H1 (cell line): Measurements from ENCODE around the gene ANKRD31. TPM values are rescaled to one million over a fixed set of nuclear protein-coding genes. Genes with fewer than 3 reads are reported as not detected.

Experiments
- ASH2L ChIP-seq: fragments of 200-600, 300-600 bp; sonication (generic); IDR thresholded peaks from one replicate; pipeline ENCODE4 v1.7.1; 2017; ENCODE audit warnings: low read length
- CHD2 ChIP-seq: IDR thresholded peaks from 2 replicates; pipeline ENCODE4 v1.6.1; 2012; ENCODE audit warnings: low read length, improper control_type of control experiment
- CHD7 ChIP-seq: fragments of 300-600 bp; sonication (generic); IDR thresholded peaks from 2 replicates; pipeline ENCODE4 v1.7.1; 2012; ENCODE audit warnings: low read length, moderate library complexity, mild to moderate bottlenecking, inconsistent platforms; ENCODE audit not compliant: insufficient replicate concordance
- EGR1 ChIP-seq: IDR thresholded peaks from 2 replicates; pipeline ENCODE4 v1.6.1; 2011; ENCODE audit warnings: low read depth, low read length, borderline replicate concordance
- EZH2 ChIP-seq: fragments of 200-600 bp; sonication (generic); IDR thresholded peaks from 2 replicates; pipeline ENCODE4 v1.7.1; 2012; ENCODE audit warnings: low read depth, mild to moderate bottlenecking, moderate library complexity, low read length, inconsistent platforms; ENCODE audit not compliant: severe bottlenecking
- GABPA ChIP-seq: IDR thresholded peaks from 2 replicates; pipeline ENCODE4 v1.6.1; 2011; ENCODE audit warnings: mild to moderate bottlenecking, low read length, moderate library complexity, borderline replicate concordance; ENCODE audit not compliant: insufficient read depth
- HDAC2 ChIP-seq, 2 experiments: fragments of 300-600 bp in 1 of 2; sonication (generic) in 1 of 2; IDR thresholded peaks; 2 replicates each; pipeline ENCODE4 v1.6.1; 2011 to 2012; ENCODE audit warnings: low read depth in 2 of 2, low read length in 2 of 2, mild to moderate bottlenecking in 2 of 2, moderate library complexity in 2 of 2, borderline replicate concordance in 1 of 2, inconsistent platforms in 1 of 2
- HDAC6 ChIP-seq: IDR thresholded peaks from one replicate; pipeline ENCODE4 v1.7.1; 2012; ENCODE audit warnings: low read depth, mild to moderate bottlenecking, inconsistent platforms, low read length, moderate library complexity
- KDM1A ChIP-seq: fragments of 200-600, 300-600 bp; sonication (generic); IDR thresholded peaks from 2 replicates; pipeline ENCODE4 v1.7.1; 2016; ENCODE audit warnings: mild to moderate bottlenecking, low read length, borderline replicate concordance
- polyA plus RNA-seq, 7 experiments: library from polyadenylated mRNA; depleted of rRNA in 3 of 7; stranded (reverse) in 5 of 7; unstranded in 2 of 7; fragments of >200 nt in 5 of 7; fragments of 200-250 nt in 2 of 7; gene quantifications; 1 replicate in 5 of 7; 2 replicates in 1 of 7; 4 replicates in 1 of 7; pipeline versions ENCODE4 v1.2.1 to v1.2.3, GENCODE V29; 2011 to 2013; ENCODE audit warnings: missing spikeins in 2 of 7, mixed read lengths in 2 of 7
- total RNA-seq: library from RNA; stranded (reverse); fragmentation: NEBNext Ultra II Directional; extraction: Animal tissue kit (Norgen Biotek cat#: 25700); gene quantifications from 2 replicates; pipeline ENCODE4 v1.2.1, GENCODE V29; 2021

The ANKRD31 gene
- total and polyA plus RNA-seq, 2 of the 8 experiments (the other 6 are each of a cell fraction or from before 2014, with no cell fraction given): 0.05 to 0.06 TPM

GRCh38 chr5:75052192-75053053, 184.3 kb downstream of the ANKRD31 start, which contains the start of gene GCNT4 (continued):
- no peak for TF ChIP-seq CHD7
- TF ChIP-seq EZH2: no peak
- TF ChIP-seq KDM1A: no peak
- peak; percentile 3 for TF ChIP-seq ASH2L
- TF ChIP-seq HDAC6: no peak
- TF ChIP-seq CHD2: no peak
- no peak for TF ChIP-seq HDAC2 (IDR thresholded peaks at IDR 0.05; ENCODE audit: borderline replicate concordance in 1 of 2, low read depth in 2 of 2, low read length in 2 of 2)
- TF ChIP-seq GABPA: 0 out of 2 replicates have a peak, but pooled peaks have one; percentile 45
- no peak for TF ChIP-seq EGR1
